ENCODE results near the gene ADCY2. TPM values are rescaled to one million over a fixed set of nuclear protein-coding genes. Genes with fewer than 3 reads are reported as not detected.

Gene ADCY2
- total and polyA plus RNA-seq, 7 experiments from 2014 or later, result not detected

DNA sequence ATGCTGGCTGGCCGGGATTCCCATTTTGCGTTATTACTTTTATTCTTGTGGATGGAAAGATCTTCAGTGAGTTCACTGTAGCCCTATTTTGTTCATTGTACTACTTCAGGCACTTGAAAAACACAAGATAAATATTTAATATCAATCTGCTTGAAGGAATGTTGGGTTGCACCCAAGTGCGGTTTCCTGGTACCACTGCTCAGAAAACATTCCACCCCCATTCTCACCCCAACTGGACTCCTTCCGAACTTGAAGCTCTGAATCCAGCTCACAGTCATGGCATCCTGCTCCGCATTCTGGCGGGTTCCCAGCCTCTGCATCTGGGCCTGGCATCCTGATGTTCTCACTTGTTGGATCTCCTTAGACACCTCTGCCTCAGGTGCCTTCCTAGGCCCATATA is 351.8 kb downstream of the ADCY2 start:
- intact Hi-C loops (cut with micrococcal nuclease), result loop anchor here in 1 of 2 donors (5.0 kb wide), 1 partner anchor 110 kb away; no protein-coding TSS in a partner anchor
- Mint-ChIP-seq H3K4me3 (no peak overlapping the region), H3K4me1 (peaks cover 0 to 3% (median 0%) of the 10 kb centered on the region in 7 donors), H3K27me3 (peaks cover 3 to 11% (median 8%) of the 10 kb centered on the region in 5 donors), H3K9me3 (no peaks in the 10 kb centered on the region), H3K27ac (no peak overlapping the region), H3K36me3 (no peaks in the 10 kb centered on the region)
- ATAC-seq (no peak), DNase-seq (no peak)
- Histone ChIP-seq H3K4me3 (ENCODE audit: low read length) (no peak overlapping the region), H3K27me3 (ENCODE audit: control insufficient read depth in 2 of 2, insufficient read depth in 2 of 2, low read length in 2 of 2) (no peaks in the 10 kb centered on the region), H3K36me3 (ENCODE audit: control insufficient read depth in 2 of 3, insufficient read depth in 3 of 3, low read length in 3 of 3) (no peaks in the 10 kb centered on the region), H3K27ac (ENCODE audit: low read depth, low read length) (no peak overlapping the region), H3K9me3 (ENCODE audit: control insufficient read depth in 2 of 3, low read length in 3 of 3) (no peaks in the 10 kb centered on the region), H3K4me1 (ENCODE audit: control insufficient read depth in 2 of 2, insufficient read depth in 2 of 2, low read length in 2 of 2) (no peaks in the 10 kb centered on the region)
- ChIA-PET CTCF (no interaction called here), POLR2A (no interaction called here)

DNA sequence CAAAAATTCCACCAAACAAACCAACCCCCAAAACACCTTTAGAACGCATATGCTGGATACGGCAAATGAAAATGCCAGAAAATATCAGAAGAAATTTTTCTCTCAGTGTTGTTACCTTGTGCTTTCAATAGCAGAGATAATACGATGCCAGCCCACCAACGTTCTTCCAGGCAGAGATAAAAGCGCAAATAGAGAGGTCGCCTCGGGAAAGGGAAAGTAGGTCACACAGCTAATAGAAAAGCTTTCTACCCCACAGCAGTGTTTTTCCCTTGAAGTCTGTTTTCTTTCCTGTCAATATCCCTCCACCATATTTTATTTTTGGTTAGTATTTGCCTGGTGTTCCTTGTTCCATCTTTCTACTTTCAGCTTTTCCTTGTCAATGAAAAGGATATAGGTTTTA is 353.7 kb downstream of the ADCY2 start:
- Mint-ChIP-seq H3K36me3 (no peaks in the 10 kb centered on the region), H3K27me3 (peaks cover 7 to 27% (median 19%) of the 10 kb centered on the region in 5 donors), H3K27ac (no peak overlapping the region), H3K4me1 (peaks cover 0 to 3% (median 0%) of the 10 kb centered on the region in 7 donors), H3K9me3 (peaks cover 0 to 2% (median 0%) of the 10 kb centered on the region in 11 donors), H3K4me3 (no peak overlapping the region)
- ChIA-PET CTCF (no interaction called here), POLR2A (no interaction called here)
- DNase-seq (no peak), ATAC-seq (no peak)
- no peaks in the 10 kb centered on the region for H3K9me3 ChIP-seq (ENCODE audit: control insufficient read depth in 2 of 3, low read length in 3 of 3)
- no peaks in the 10 kb centered on the region for H3K27me3 ChIP-seq (ENCODE audit: control insufficient read depth in 2 of 2, insufficient read depth in 2 of 2, low read length in 2 of 2)
- intact Hi-C loops (cut with micrococcal nuclease), result loop anchor here in 1 of 2 donors (5.0 kb wide), 1 partner anchor 108 kb away; no protein-coding TSS in a partner anchor
- no peaks in the 10 kb centered on the region for H3K4me1 ChIP-seq (ENCODE audit: control insufficient read depth in 2 of 2, insufficient read depth in 2 of 2, low read length in 2 of 2)
- no peak overlapping the region for H3K27ac ChIP-seq (ENCODE audit: low read depth, low read length)
- H3K36me3 ChIP-seq (ENCODE audit: control insufficient read depth in 2 of 3, insufficient read depth in 3 of 3, low read length in 3 of 3), result no peaks in the 10 kb centered on the region
- H3K4me3 ChIP-seq (ENCODE audit: low read length), result no peak overlapping the region

DNA sequence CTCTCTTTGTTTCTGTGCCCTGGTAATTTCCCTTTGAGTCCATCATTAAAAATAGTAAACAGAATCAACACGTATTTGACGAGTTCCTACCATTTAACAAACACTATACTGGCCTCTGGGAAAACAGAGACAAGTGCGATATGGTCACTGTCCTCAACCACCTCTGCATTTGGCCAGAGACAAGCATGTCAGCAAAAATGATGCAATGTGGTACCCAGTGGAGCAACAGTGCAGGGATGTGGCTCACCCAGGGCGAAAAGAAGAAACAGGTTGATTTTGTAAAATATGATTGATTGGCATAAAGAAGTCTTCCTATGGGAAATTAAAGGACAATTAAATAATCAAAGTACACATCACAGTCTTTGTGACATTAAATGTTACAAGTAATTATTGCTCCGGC is 355.9 kb downstream of the ADCY2 start:
- Histone ChIP-seq H3K4me3 (ENCODE audit: low read length) (no peak overlapping the region), H3K27me3 (ENCODE audit: control insufficient read depth in 2 of 2, insufficient read depth in 2 of 2, low read length in 2 of 2) (no peaks in the 10 kb centered on the region), H3K9me3 (ENCODE audit: control insufficient read depth in 2 of 3, low read length in 3 of 3) (no peaks in the 10 kb centered on the region), H3K36me3 (ENCODE audit: control insufficient read depth in 2 of 3, insufficient read depth in 3 of 3, low read length in 3 of 3) (no peaks in the 10 kb centered on the region), H3K27ac (ENCODE audit: low read depth, low read length) (no peak overlapping the region), H3K4me1 (ENCODE audit: control insufficient read depth in 2 of 2, insufficient read depth in 2 of 2, low read length in 2 of 2) (no peaks in the 10 kb centered on the region)
- H3K9me3 Mint-ChIP-seq, result peaks cover 0 to 2% (median 0%) of the 10 kb centered on the region in 11 donors
- H3K27ac Mint-ChIP-seq, result no peak overlapping the region
- no peaks in the 10 kb centered on the region for H3K36me3 Mint-ChIP-seq
- H3K4me3 Mint-ChIP-seq, result no peak overlapping the region
- H3K4me1 Mint-ChIP-seq, result peaks cover 0 to 2% (median 0%) of the 10 kb centered on the region in 7 donors
- H3K27me3 Mint-ChIP-seq, result peaks cover 10 to 39% (median 34%) of the 10 kb centered on the region in 5 donors
- intact Hi-C loops (cut with micrococcal nuclease), result no loop called here
- DNase-seq (no peak), ATAC-seq (no peak)
- CTCF ChIA-PET, result no interaction called here
- POLR2A ChIA-PET, result no interaction called here

DNA sequence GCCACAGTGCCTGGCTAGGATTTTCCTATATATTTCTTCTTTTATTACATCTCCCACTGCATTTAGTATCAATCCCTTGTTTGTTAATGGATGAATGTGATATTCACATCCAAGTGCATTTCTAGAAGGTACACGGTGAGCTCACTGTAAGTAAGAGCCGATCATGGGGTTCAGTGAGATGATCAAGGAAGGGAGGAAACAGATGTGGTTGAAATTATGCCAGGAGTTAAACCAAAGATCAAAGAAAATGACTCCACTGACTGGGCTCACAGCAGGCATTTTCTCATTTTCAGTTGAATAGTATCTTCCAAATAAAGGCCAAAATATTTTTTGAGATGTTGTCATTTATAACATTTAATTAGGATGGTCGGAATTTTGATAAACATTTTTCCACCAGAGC is 357.2 kb downstream of the ADCY2 start:
- H3K4me1 Mint-ChIP-seq, result peaks cover 0 to 2% (median 0%) of the 10 kb centered on the region in 7 donors
- H3K27me3 Mint-ChIP-seq, result peaks cover 10 to 39% (median 28%) of the 10 kb centered on the region in 5 donors
- Histone ChIP-seq H3K27me3 (ENCODE audit: control insufficient read depth in 2 of 2, insufficient read depth in 2 of 2, low read length in 2 of 2) (no peaks in the 10 kb centered on the region), H3K9me3 (ENCODE audit: control insufficient read depth in 2 of 3, low read length in 3 of 3) (no peaks in the 10 kb centered on the region), H3K27ac (ENCODE audit: low read depth, low read length) (no peak overlapping the region), H3K36me3 (ENCODE audit: control insufficient read depth in 2 of 3, insufficient read depth in 3 of 3, low read length in 3 of 3) (no peaks in the 10 kb centered on the region), H3K4me3 (ENCODE audit: low read length) (no peak overlapping the region), H3K4me1 (ENCODE audit: control insufficient read depth in 2 of 2, insufficient read depth in 2 of 2, low read length in 2 of 2) (no peaks in the 10 kb centered on the region)
- DNase-seq (no peak), ATAC-seq (no peak)
- no peak overlapping the region for H3K27ac Mint-ChIP-seq
- intact Hi-C loops (cut with micrococcal nuclease), result no loop called here
- H3K4me3 Mint-ChIP-seq, result no peak overlapping the region
- H3K9me3 Mint-ChIP-seq, result peaks cover 0 to 2% (median 0%) of the 10 kb centered on the region in 11 donors
- no peaks in the 10 kb centered on the region for H3K36me3 Mint-ChIP-seq
- ChIA-PET POLR2A (no interaction called here), CTCF (no interaction called here)

DNA sequence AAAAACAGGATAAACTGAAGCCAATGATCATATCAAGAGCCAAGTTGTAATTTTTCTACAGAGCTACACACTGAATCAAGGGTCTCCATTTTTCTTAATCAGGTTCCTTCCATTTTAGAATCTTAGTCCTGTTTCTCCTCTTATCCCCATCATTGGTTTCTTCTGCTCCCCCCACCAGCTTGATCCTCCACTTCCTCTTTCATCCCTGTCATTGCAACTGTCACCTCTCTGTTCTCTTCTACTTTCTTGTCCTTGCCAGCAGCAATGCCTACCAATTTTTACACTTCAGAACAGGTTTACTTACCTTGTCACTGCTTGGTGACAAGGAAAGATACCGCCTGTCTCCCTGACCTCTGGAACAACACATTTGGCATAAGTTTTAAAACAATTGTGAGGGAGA is 357.7 kb downstream of the ADCY2 start:
- Histone ChIP-seq H3K4me3 (ENCODE audit: low read length) (no peak overlapping the region), H3K27me3 (ENCODE audit: control insufficient read depth in 2 of 2, insufficient read depth in 2 of 2, low read length in 2 of 2) (no peaks in the 10 kb centered on the region), H3K4me1 (ENCODE audit: control insufficient read depth in 2 of 2, insufficient read depth in 2 of 2, low read length in 2 of 2) (no peaks in the 10 kb centered on the region), H3K36me3 (ENCODE audit: control insufficient read depth in 2 of 3, insufficient read depth in 3 of 3, low read length in 3 of 3) (no peaks in the 10 kb centered on the region), H3K9me3 (ENCODE audit: control insufficient read depth in 2 of 3, low read length in 3 of 3) (no peaks in the 10 kb centered on the region), H3K27ac (ENCODE audit: low read depth, low read length) (no peak overlapping the region)
- DNase-seq (no peak), ATAC-seq (no peak)
- intact Hi-C loops (cut with micrococcal nuclease), result no loop called here
- Mint-ChIP-seq H3K36me3 (no peaks in the 10 kb centered on the region), H3K27me3 (peaks cover 10 to 43% (median 33%) of the 10 kb centered on the region in 5 donors), H3K9me3 (peaks cover 0 to 2% (median 0%) of the 10 kb centered on the region in 11 donors), H3K27ac (no peak overlapping the region), H3K4me3 (no peak overlapping the region), H3K4me1 (peaks cover 0 to 2% (median 0%) of the 10 kb centered on the region in 7 donors)
- POLR2A ChIA-PET, result no interaction called here
- CTCF ChIA-PET, result no interaction called here

DNA sequence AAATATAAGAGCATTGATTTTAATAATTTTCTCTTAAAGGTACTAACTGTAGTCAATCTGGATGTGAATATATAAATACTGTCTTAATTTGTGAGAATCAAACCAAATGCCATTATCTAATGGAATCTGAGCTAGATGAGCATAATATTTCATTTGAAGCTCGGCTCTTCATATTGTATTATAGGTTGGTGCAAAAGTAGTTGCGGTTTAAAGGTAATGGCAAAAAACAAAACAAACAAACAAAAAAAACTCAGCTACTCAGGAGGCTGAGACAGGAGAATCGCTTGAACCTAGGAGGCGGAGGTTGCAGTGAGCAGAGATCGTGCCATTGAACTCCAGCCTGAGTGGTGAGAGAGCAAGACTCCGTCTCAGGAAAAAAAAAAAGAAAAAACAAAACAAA is 358.6 kb downstream of the ADCY2 start:
- ChIA-PET POLR2A (no interaction called here), CTCF (no interaction called here)
- no peaks in the 10 kb centered on the region for H3K36me3 ChIP-seq (ENCODE audit: control insufficient read depth in 2 of 3, insufficient read depth in 3 of 3, low read length in 3 of 3)
- H3K4me1 Mint-ChIP-seq, result peaks cover 0 to 2% (median 0%) of the 10 kb centered on the region in 7 donors
- no peak overlapping the region for H3K27ac Mint-ChIP-seq
- no peak overlapping the region for H3K4me3 Mint-ChIP-seq
- no peak overlapping the region for H3K27ac ChIP-seq (ENCODE audit: low read depth, low read length)
- peaks cover 0 to 2% (median 0%) of the 10 kb centered on the region in 11 donors for H3K9me3 Mint-ChIP-seq
- no peaks in the 10 kb centered on the region for H3K36me3 Mint-ChIP-seq
- ATAC-seq (no peak), DNase-seq (no peak)
- intact Hi-C loops (cut with micrococcal nuclease), result no loop called here
- H3K27me3 Mint-ChIP-seq, result peaks cover 10 to 46% (median 34%) of the 10 kb centered on the region in 5 donors
- no peaks in the 10 kb centered on the region for H3K27me3 ChIP-seq (ENCODE audit: control insufficient read depth in 2 of 2, insufficient read depth in 2 of 2, low read length in 2 of 2)
- no peaks in the 10 kb centered on the region for H3K4me1 ChIP-seq (ENCODE audit: control insufficient read depth in 2 of 2, insufficient read depth in 2 of 2, low read length in 2 of 2)
- H3K4me3 ChIP-seq (ENCODE audit: low read length), result no peak overlapping the region
- no peaks in the 10 kb centered on the region for H3K9me3 ChIP-seq (ENCODE audit: control insufficient read depth in 2 of 3, low read length in 3 of 3)

DNA sequence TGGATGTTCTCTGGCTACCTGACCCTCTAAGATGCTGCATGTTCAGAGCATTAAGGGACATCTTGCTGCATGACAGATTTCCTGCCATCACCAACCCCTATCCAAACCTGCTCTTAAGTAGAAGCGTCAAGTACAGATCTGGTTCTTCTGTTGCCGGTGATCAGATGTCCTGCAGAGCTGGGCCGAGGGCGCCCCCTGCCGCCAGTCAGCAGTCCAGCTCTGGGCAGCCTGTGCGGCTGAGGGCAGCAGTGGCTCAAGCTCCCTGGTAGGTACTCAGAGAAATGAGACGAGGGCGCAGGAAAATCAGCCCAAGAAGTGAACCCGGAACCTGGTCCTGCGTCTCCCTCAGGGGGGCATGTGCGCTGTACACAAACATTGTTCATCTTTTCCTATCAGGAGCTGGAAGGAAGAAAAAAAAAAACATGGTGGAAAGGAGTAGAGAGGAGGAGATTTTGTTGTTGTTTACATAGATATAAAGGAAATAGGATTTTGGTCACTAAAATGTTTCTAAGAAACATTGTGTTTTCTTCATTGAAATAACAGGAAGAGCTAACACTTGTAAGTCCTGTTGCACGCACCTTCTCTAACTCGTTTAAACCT is 359.2 kb downstream of the ADCY2 start:
- ChIA-PET CTCF (no interaction called here), POLR2A (no interaction called here)
- Histone ChIP-seq H3K27ac (ENCODE audit: low read depth, low read length) (no peak overlapping the region), H3K4me3 (ENCODE audit: low read length) (no peak overlapping the region), H3K4me1 (ENCODE audit: control insufficient read depth in 2 of 2, insufficient read depth in 2 of 2, low read length in 2 of 2) (no peaks in the 10 kb centered on the region), H3K27me3 (ENCODE audit: control insufficient read depth in 2 of 2, insufficient read depth in 2 of 2, low read length in 2 of 2) (no peaks in the 10 kb centered on the region), H3K36me3 (ENCODE audit: control insufficient read depth in 2 of 3, insufficient read depth in 3 of 3, low read length in 3 of 3) (no peaks in the 10 kb centered on the region), H3K9me3 (ENCODE audit: control insufficient read depth in 2 of 3, low read length in 3 of 3) (no peaks in the 10 kb centered on the region)
- Mint-ChIP-seq H3K9me3 (peaks cover 0 to 2% (median 0%) of the 10 kb centered on the region in 11 donors), H3K4me3 (no peak overlapping the region), H3K27ac (no peak overlapping the region), H3K27me3 (peaks cover 8 to 49% (median 34%) of the 10 kb centered on the region in 5 donors), H3K36me3 (no peaks in the 10 kb centered on the region), H3K4me1 (peaks cover 0 to 2% (median 0%) of the 10 kb centered on the region in 7 donors)
- DNase-seq (peak in 1 of 9 donors; percentile 50), ATAC-seq (peak; percentile 57)
- intact Hi-C loops (cut with micrococcal nuclease), result no loop called here

Measured in naive thymus-derived CD4-positive, alpha-beta T cell (primary cell).